ENCODE data around the gene CD2. TPM values are rescaled to one million over a fixed set of nuclear protein-coding genes. Genes with fewer than 3 reads are reported as not detected.
A peak's percentile ranks its signal among the peaks of the same experiment; 100 is the strongest.

Gene CD2, protein sequence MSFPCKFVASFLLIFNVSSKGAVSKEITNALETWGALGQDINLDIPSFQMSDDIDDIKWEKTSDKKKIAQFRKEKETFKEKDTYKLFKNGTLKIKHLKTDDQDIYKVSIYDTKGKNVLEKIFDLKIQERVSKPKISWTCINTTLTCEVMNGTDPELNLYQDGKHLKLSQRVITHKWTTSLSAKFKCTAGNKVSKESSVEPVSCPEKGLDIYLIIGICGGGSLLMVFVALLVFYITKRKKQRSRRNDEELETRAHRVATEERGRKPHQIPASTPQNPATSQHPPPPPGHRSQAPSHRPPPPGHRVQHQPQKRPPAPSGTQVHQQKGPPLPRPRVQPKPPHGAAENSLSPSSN
- 1 to 10 TPM; 4.1 to 7.7 (median 5.4) TPM for total RNA-seq
- long read RNA-seq, donor 1, partial matches to known transcripts, result 0 of 4 reads
- long read RNA-seq, donor 1, other reads (novel, unspliced or antisense), result 0 of 4 reads
- long read RNA-seq, donor 2, partial matches to known transcripts, result 1 of 4 reads
- long read RNA-seq, donor 2, other reads (novel, unspliced or antisense), result 0 of 4 reads

DNA sequence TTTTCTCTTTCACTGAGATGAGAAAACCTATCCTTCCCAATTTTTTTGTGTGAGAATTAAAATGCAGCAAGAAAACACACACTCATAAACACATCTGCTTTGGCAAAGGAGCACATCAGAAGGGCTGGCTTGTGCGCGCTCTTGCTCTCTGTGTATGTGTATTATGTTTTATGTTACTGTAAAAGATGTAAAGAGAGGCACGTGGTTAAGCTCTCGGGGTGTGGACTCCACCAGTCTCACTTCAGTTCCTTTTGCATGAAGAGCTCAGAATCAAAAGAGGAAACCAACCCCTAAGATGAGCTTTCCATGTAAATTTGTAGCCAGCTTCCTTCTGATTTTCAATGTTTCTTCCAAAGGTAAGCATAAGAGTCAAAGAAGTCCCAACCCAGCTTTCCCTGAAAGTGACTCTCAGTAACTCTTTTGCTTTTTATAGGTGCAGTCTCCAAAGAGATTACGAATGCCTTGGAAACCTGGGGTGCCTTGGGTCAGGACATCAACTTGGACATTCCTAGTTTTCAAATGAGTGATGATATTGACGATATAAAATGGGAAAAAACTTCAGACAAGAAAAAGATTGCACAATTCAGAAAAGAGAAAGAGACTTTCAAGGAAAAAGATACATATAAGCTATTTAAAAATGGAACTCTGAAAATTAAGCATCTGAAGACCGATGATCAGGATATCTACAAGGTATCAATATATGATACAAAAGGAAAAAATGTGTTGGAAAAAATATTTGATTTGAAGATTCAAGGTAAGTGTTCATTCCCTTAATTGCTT, at the start of gene CD2:
Gene CD2 (plus strand): TSS at position 233 of the 780 bp plus-strand sequence. CDS start 63 bp downstream, at position 296.
- Histone ChIP-seq H3K4me1 (ENCODE audit: low read depth) (no peaks in the 10 kb centered on the region), H3K4me3 (peak within 1 kb of the TSS; percentile 3), H3K36me3 (ENCODE audit: low read depth) (no peaks in the 10 kb centered on the region), H3K9me3 (peaks cover 3% of the 10 kb centered on the region)
- TF ChIP-seq, protein P1, sequence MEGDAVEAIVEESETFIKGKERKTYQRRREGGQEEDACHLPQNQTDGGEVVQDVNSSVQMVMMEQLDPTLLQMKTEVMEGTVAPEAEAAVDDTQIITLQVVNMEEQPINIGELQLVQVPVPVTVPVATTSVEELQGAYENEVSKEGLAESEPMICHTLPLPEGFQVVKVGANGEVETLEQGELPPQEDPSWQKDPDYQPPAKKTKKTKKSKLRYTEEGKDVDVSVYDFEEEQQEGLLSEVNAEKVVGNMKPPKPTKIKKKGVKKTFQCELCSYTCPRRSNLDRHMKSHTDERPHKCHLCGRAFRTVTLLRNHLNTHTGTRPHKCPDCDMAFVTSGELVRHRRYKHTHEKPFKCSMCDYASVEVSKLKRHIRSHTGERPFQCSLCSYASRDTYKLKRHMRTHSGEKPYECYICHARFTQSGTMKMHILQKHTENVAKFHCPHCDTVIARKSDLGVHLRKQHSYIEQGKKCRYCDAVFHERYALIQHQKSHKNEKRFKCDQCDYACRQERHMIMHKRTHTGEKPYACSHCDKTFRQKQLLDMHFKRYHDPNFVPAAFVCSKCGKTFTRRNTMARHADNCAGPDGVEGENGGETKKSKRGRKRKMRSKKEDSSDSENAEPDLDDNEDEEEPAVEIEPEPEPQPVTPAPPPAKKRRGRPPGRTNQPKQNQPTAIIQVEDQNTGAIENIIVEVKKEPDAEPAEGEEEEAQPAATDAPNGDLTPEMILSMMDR (IDR thresholded peaks at IDR 0.05), result no peak
- peak in 1 of 3 donors; percentile 69 for DNase-seq
- ATAC-seq, result peak; percentile 85
- intact Hi-C loops (cut with DNase I, micrococcal nuclease), result no loop called here

DNA sequence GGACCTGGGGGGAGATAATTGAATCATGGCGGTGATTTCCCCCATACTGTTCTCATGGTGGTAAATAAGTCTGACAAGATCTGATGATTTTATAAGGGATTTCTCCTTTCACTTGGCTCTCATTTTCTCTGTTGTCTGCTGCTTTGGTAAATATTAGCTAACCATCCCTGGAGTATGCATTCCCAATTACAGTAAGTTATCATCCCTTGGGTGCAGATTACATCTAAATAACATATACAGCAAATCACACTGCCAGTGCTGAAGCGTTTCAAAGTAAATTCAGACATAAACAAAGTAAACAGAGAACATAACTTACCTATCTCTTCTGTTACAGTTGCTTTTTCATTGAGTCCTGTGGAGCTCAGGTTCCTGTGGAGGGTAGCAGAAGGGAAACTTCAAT, 48.1 kb upstream of the CD2 start:
- DNase-seq (no peak), ATAC-seq (no peak)
- Histone ChIP-seq H3K36me3 (ENCODE audit: low read depth) (no peaks in the 10 kb centered on the region), H3K4me1 (ENCODE audit: low read depth) (no peaks in the 10 kb centered on the region), H3K4me3 (no peak overlapping the region), H3K9me3 (no peaks in the 10 kb centered on the region)
- intact Hi-C loops (cut with DNase I, micrococcal nuclease), result no loop called here
- TF ChIP-seq, protein P1 (IDR thresholded peaks at IDR 0.05), result no peak

DNA sequence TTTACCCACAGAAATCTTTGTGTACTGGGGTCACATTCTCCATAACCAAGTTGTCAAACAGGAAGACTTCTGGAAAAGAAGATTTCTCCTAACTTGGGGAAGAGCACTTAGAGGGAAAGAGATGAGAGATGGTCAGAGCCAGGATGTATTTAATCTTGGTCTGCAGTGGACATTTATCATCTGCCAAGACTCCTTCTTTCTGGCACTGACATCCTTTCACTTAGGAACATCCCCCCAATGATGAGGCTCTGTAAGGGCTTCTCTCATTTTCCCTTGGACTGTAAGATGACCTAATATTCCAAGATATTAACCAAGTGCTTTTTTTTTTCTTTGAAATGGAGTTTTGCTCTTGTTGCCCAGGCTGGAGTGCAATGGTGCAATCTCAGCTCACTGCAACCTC, 47.4 kb upstream of the CD2 start:
- no peak for ATAC-seq

DNA sequence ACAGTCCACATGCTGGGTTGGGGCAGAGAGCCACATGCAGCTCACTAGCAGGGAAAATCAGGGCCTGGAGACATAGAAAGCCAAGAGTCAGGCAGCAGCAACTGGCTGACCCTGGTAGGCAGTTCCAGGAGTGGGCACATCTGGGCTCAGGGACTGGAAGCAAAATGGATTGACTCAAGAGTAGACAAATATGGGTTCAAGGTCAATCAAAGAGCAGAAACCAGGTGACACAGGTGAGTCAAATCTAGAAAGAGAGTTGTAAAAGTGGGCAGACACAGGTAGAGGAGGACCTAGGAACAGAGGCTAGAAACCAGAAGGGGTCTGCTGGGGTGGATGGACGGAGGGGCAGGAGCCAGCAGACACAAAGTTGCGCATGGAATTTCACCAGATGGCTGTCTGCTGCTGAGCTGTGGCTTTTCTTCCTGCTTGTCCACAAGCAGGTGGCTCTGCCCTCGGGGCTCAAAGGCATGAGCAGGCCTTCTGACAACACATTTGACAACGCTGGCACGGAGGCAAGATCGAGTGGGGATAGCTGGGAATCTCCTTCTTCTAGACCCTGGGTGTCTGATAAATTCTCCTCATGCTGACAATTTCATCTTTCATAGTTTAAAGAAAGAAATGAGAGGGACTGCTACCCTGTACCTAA, 45.9 kb upstream of the CD2 start:
- ATAC-seq (no peak), DNase-seq (no peak)
- Histone ChIP-seq H3K9me3 (no peaks in the 10 kb centered on the region), H3K4me1 (ENCODE audit: low read depth) (no peaks in the 10 kb centered on the region), H3K4me3 (no peak overlapping the region), H3K36me3 (ENCODE audit: low read depth) (no peaks in the 10 kb centered on the region)
- TF ChIP-seq, protein P1 (IDR thresholded peaks at IDR 0.05), result no peak
- intact Hi-C loops (cut with DNase I, micrococcal nuclease), result no loop called here

More for the DNA sequence above, 47.4 kb upstream of the CD2 start:
- DNase-seq, result no peak
- Histone ChIP-seq H3K4me1 (ENCODE audit: low read depth) (no peaks in the 10 kb centered on the region), H3K9me3 (no peaks in the 10 kb centered on the region), H3K36me3 (ENCODE audit: low read depth) (no peaks in the 10 kb centered on the region), H3K4me3 (no peak overlapping the region)
- TF ChIP-seq, protein P1 (IDR thresholded peaks at IDR 0.05), result no peak
- intact Hi-C loops (cut with DNase I, micrococcal nuclease), result no loop called here

DNA sequence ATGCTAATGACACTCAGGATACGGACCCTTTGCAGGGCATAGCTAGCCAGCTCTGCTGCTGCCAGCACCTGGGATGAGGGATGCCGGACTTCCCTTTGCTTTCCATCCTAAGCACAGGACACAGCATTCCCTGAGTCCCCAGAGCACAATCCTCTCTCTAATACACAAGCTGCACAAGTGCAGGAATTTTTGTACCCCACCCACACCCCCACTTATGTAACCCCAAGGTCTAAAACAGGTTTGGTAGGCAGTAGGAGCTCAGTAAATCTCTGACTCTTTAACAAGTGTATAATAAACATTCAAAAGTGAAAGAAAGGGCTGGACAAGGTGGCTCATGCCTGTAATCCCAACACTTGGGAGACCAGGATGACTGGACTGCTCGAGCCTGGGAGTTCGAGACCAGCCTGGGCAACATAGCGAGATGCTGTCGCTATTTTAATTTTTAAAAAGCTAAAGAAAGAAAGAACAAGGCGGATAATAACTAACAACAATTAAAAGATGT, 44.5 kb upstream of the CD2 start:
- ATAC-seq, result no peak
- intact Hi-C loops (cut with DNase I, micrococcal nuclease), result no loop called here

More for the DNA sequence above, 44.5 kb upstream of the CD2 start:
- Histone ChIP-seq H3K36me3 (ENCODE audit: low read depth) (no peaks in the 10 kb centered on the region), H3K4me1 (ENCODE audit: low read depth) (no peaks in the 10 kb centered on the region), H3K4me3 (no peak overlapping the region), H3K9me3 (no peaks in the 10 kb centered on the region)
- no peak for DNase-seq
- TF ChIP-seq, protein P1 (IDR thresholded peaks at IDR 0.05), result no peak
